K562 (cell line): ENCODE results near the gene LMAN2. TPM values are rescaled to one million over a fixed set of nuclear protein-coding genes. Genes with fewer than 3 reads are reported as not detected.

Experiments used
- ARNT ChIP-seq, 2 experiments: fragments of 450-650 bp; IDR thresholded peaks; 2 replicates each; pipeline ENCODE4 v1.6.1; 2016; ENCODE audit warnings: mild to moderate bottlenecking in 1 of 2
- BACH1 ChIP-seq: fragments of 200-800 bp; sonication (Bioruptor generic); IDR thresholded peaks from 2 replicates; pipeline ENCODE4 v1.6.1; 2016; ENCODE audit warnings: missing genetic modification characterization, missing compliant biosample characterization
- CBFA2T2 ChIP-seq: fragments of 450-650 bp; conservative IDR thresholded peaks from 2 replicates; pipeline ENCODE4 v1.6.1; 2017; ENCODE audit warnings: mild to moderate bottlenecking
- CXXC5 ChIP-seq: fragments of 250-450 bp; sonication (Bioruptor Pico); IDR thresholded peaks from 2 replicates; pipeline ENCODE4 v1.8.0; 2022; ENCODE audit warnings: inconsistent platforms, mild to moderate bottlenecking, moderate library complexity
- DDX20 ChIP-seq: fragments of 450-650 bp; IDR thresholded peaks from 2 replicates; pipeline ENCODE4 v1.6.1; 2016; ENCODE audit warnings: missing genetic modification characterization, low read depth, mild to moderate bottlenecking, missing compliant biosample characterization, moderate library complexity
- EP400 ChIP-seq: fragments of 450-650 bp; IDR thresholded peaks from 2 replicates; pipeline ENCODE4 v1.6.1; 2017; ENCODE audit warnings: antibody characterized with exemption, mild to moderate bottlenecking, moderate library complexity
- ETV1 ChIP-seq: fragments of 450-650 bp; conservative IDR thresholded peaks from 2 replicates; pipeline ENCODE4 v1.6.1; 2016; ENCODE audit warnings: missing genetic modification characterization, control low read depth, low read depth, missing compliant biosample characterization
- FOSL1 ChIP-seq: fragments of 200-800 bp; sonication (Bioruptor generic); conservative IDR thresholded peaks from 2 replicates; pipeline ENCODE4 v1.6.1; 2016; ENCODE audit warnings: missing genetic modification characterization, missing compliant biosample characterization
- FOXJ3 ChIP-seq: sonication (generic); formaldehyde crosslinking; IDR thresholded peaks from 2 replicates; pipeline ENCODE4 v1.4.0; 2020; ENCODE audit warnings: mild to moderate bottlenecking, missing genetic modification reagents
- HMBOX1 ChIP-seq: sonication (generic); IDR thresholded peaks from 2 replicates; pipeline ENCODE4 v1.6.1; 2016
- IFI16 ChIP-seq: fragments of 250-450 bp; sonication (Bioruptor Pico); IDR thresholded peaks from 2 replicates; pipeline ENCODE4 v2.1.2; 2022; ENCODE audit warnings: mild to moderate bottlenecking, inconsistent platforms
- JUNB ChIP-seq: fragments of 450-650 bp; formaldehyde crosslinking; conservative IDR thresholded peaks from 2 replicates; pipeline ENCODE4 v1.4.0; 2020; ENCODE audit warnings: mild to moderate bottlenecking
- LEF1 ChIP-seq: fragments of 450-650 bp; IDR thresholded peaks from 2 replicates; pipeline ENCODE4 v1.6.1; 2016; ENCODE audit warnings: mild to moderate bottlenecking
- MAFF ChIP-seq: IDR thresholded peaks from 2 replicates; pipeline ENCODE4 v1.6.1; 2012; ENCODE audit warnings: low read length, improper control_type of control experiment
- MAFG ChIP-seq: fragments of 450-650 bp; conservative IDR thresholded peaks from 2 replicates; pipeline ENCODE4 v1.6.1; 2016; ENCODE audit warnings: missing genetic modification characterization, missing compliant biosample characterization
- MYBL2 ChIP-seq, 2 experiments: fragments of 450-650 bp in 1 of 2; sonication (generic) in 1 of 2; formaldehyde crosslinking in 1 of 2; IDR thresholded peaks; 2 replicates each; pipeline versions ENCODE4 v1.6.1 to v1.8.1; 2017 to 2022; ENCODE audit warnings: borderline replicate concordance in 1 of 2, inconsistent platforms in 1 of 2, low read depth in 1 of 2, mild to moderate bottlenecking in 1 of 2, missing genetic modification reagents in 1 of 2, moderate library complexity in 1 of 2
- NCOR1 ChIP-seq: fragments of 450-650 bp; IDR thresholded peaks from 2 replicates; pipeline ENCODE4 v1.6.1; 2016; ENCODE audit warnings: mild to moderate bottlenecking, moderate library complexity
- PBX2 ChIP-seq, 2 experiments: IDR thresholded peaks in 1 of 2; conservative IDR thresholded peaks in 1 of 2; 2 replicates each; pipeline ENCODE4 v1.6.1; 2016; ENCODE audit warnings: low read depth in 2 of 2, mild to moderate bottlenecking in 1 of 2, missing compliant biosample characterization in 1 of 2, missing genetic modification characterization in 1 of 2, moderate library complexity in 1 of 2
- SRF ChIP-seq, 2 experiments: fragments of 250-450, 450-650 bp in 1 of 2; sonication (Bioruptor Pico) in 1 of 2; sonication (generic) in 1 of 2; formaldehyde crosslinking; IDR thresholded peaks; 2 replicates each; pipeline versions ENCODE4 v1.5.0 to v1.5.1; 2020 to 2022; ENCODE audit warnings: mild to moderate bottlenecking in 1 of 2, missing genetic modification reagents in 1 of 2
- TEAD2 ChIP-seq: fragments of 450-650 bp; IDR thresholded peaks from 2 replicates; pipeline ENCODE4 v1.6.1; 2016; ENCODE audit warnings: missing genetic modification characterization, control low read depth, missing compliant biosample characterization
- ZBTB17 ChIP-seq: fragments of 450-650 bp; formaldehyde crosslinking; IDR thresholded peaks from 2 replicates; pipeline ENCODE4 v1.4.0; 2020; ENCODE audit warnings: mild to moderate bottlenecking
- ZNF175 ChIP-seq: fragments of 200-800 bp; sonication (Bioruptor generic); IDR thresholded peaks from 2 replicates; pipeline ENCODE4 v1.6.1; 2016; ENCODE audit warnings: low read depth, mild to moderate bottlenecking, missing genetic modification characterization, missing compliant biosample characterization
- ZNF551 ChIP-seq: fragments of 250-450 bp; sonication (Bioruptor Pico); IDR thresholded peaks from 2 replicates; pipeline ENCODE4 v1.5.0; 2021; ENCODE audit warnings: mild to moderate bottlenecking, moderate library complexity
- ZNF584 ChIP-seq: fragments of 200-800 bp; sonication (Bioruptor generic); IDR thresholded peaks from 2 replicates; pipeline ENCODE4 v1.6.1; 2016; ENCODE audit warnings: low read depth, mild to moderate bottlenecking, missing genetic modification characterization, missing compliant biosample characterization
- polyA plus RNA-seq, 8 experiments: library from polyadenylated mRNA; depleted of rRNA in 4 of 8; stranded (reverse) in 5 of 8; unstranded in 3 of 8; fragments of >200 nt; fragmentation: Nextera tagmentation in 2 of 8; fragmentation: Illumina TruSeq in 1 of 8; extraction: Ambion mirVana in 2 of 8; extraction: Trizol in 1 of 8; gene quantifications; 2 replicates each; pipeline versions ENCODE4 v1.2.1 to v1.2.3, GENCODE V29; 2011 to 2014; ENCODE audit warnings: inconsistent platforms in 1 of 8, missing spikeins in 1 of 8
- total RNA-seq, 7 experiments: library from RNA; depleted of rRNA in 6 of 7; stranded (reverse); fragments of >200 nt in 6 of 7; fragmentation: Illumina TruSeq in 2 of 7; extraction: Trizol in 2 of 7; gene quantifications; 2 replicates each; pipeline versions ENCODE4 v1.2.1 to v1.2.3, GENCODE V29; 2011 to 2021; ENCODE audit warnings: low replicate concordance in 1 of 7

The LMAN2 gene
- total and polyA plus RNA-seq, 9 of the 15 experiments (the other 6 are each of a cell fraction or from before 2014, with no cell fraction given): 2.7 to 254 (median 136) TPM

- TF ChIP-seq HMBOX1: peak; percentile 58
- 0 out of 2 replicates have a peak, but pooled peaks have one; percentile 23 for TF ChIP-seq ZNF175 (CRISPR knock-in tag)
- TF ChIP-seq IFI16: 0 out of 2 replicates have a peak, but pooled peaks have one; percentile 2
- no peak for TF ChIP-seq ZNF551 (CRISPR knock-in tag)
- TF ChIP-seq CXXC5 (CRISPR knock-in tag): peak; percentile 74
- TF ChIP-seq PBX2 (CRISPR knock-in tag; IDR thresholded peaks at IDR 0.05; ENCODE audit: low read depth): no peak
- TF ChIP-seq PBX2 (tag; conservative IDR thresholded peaks at IDR 0.05; ENCODE audit: low read depth): peak; percentile 49
- peak; percentile 83 for TF ChIP-seq FOSL1 (tag)
- TF ChIP-seq ETV1 (tag): peak; percentile 50
- peak; percentile 63 for TF ChIP-seq LEF1
- peak; percentile 61; the same call in 1 of the 2 replicates for TF ChIP-seq DDX20 (tag)
- TF ChIP-seq NCOR1: peak; percentile 39; the same call in 1 of the 2 replicates
- TF ChIP-seq MAFG (tag): peak; percentile 97
- TF ChIP-seq MYBL2 (IDR thresholded peaks at IDR 0.05; ENCODE audit: low read depth): peak; percentile 62; the same call in 1 of the 2 replicates
- TF ChIP-seq MYBL2 (CRISPR knock-in tag; IDR thresholded peaks at IDR 0.05; ENCODE audit: borderline replicate concordance): no peak
- TF ChIP-seq FOXJ3 (CRISPR knock-in tag): no peak
- TF ChIP-seq JUNB: no peak
- peak; percentile 77; the same call in 1 of the 2 replicates for TF ChIP-seq ZBTB17 (CRISPR knock-in tag)
- peak; percentile 93 for TF ChIP-seq MAFF
- peak; percentile 77; the same call in 1 of the 2 replicates for TF ChIP-seq TEAD2 (tag)
- TF ChIP-seq ARNT (IDR thresholded peaks at IDR 0.05): peak in 1 of 2 experiments; percentile 85; a peak in 2 of 4 replicates
- TF ChIP-seq CBFA2T2: peak; percentile 29; the same call in 1 of the 2 replicates
- TF ChIP-seq ZNF584 (CRISPR knock-in tag): peak; percentile 85
- TF ChIP-seq BACH1 (tag): peak; percentile 88
- peak in 1 of 2 experiments; percentile 89; a peak in 2 of 4 replicates for TF ChIP-seq SRF (CRISPR knock-in tag; IDR thresholded peaks at IDR 0.05)
- peak; percentile 71; the same call in 1 of the 2 replicates for TF ChIP-seq EP400
Measured at GRCh38 chr5:177378884-177379883, 27.7 kb upstream of the LMAN2 start (continued).
